OCI-LY3 (cell line): ENCODE results near the gene PON3.

Experiments
- CTCF ChIP-seq: fragments of 200-600, 300-600 bp; sonication (generic); IDR thresholded peaks from 2 replicates; pipeline ENCODE4 v1.5.1; 2014; ENCODE audit warnings: antibody characterized with exemption, low read length, low read depth
- EZH2phosphoT487 ChIP-seq: fragments of 200-600 bp; shearing (Covaris generic); IDR thresholded peaks from 2 replicates; pipeline ENCODE4 v1.6.1; 2018; ENCODE audit warnings: antibody characterized with exemption, mixed run types, low read depth

- no peak for TF ChIP-seq CTCF
- TF ChIP-seq EZH2phosphoT487: no peak
Observed at GRCh38 chr7:95309951-95310350, 86.2 kb downstream of the PON3 start.
